Inflammatory macrophage treated with lipopolysaccharide for 4 hours (primary cell): ENCODE results near the gene RPTOR.

Experiments used
- DNase-seq: peaks from one replicate; pipeline ENCODE4 v3.0.0-alpha.2; 2020

RPTOR gene

DNA sequence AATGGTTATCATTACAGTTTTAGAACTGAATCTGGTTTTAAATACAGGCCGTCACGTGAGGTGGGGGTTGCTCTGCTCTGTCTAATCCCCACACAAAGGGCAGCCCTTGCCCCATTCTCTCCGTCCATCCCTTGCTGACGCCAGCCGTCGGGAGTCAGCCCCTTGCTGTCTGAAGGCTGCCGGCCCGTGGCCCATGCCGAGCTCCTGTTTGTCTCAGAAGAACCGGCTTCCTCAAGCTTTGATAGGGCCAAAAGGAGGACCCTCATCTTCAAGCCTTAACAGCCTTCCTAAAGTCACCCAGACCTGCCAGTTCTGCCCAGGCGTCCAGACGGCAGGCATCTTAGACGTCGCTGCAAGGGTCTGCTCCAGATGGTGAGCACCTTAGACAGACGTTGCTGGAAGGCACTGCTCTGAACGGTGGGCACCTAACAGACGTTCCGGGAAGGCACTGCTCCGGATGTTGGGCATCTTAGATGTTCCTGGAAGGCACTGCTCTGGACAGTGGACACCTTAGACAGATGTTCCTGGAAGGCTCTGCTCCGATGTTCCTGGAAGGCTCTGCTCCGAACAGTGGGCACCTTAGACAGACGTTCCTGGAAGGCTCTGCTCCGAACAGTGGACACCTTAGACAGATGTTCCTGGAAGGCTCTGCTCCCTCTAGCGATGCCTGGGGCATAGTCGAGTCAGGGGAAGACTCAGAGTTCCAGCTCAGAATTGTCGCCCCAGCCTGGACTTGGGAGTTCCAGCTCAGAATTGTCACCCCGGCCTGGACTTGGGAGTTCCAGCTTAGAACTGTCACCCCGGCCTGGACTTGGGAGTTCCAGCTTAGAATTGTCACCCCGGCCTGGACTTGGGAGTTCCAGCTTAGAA is 411.9 kb downstream of the RPTOR start:
- DNase-seq: no peak

DNA sequence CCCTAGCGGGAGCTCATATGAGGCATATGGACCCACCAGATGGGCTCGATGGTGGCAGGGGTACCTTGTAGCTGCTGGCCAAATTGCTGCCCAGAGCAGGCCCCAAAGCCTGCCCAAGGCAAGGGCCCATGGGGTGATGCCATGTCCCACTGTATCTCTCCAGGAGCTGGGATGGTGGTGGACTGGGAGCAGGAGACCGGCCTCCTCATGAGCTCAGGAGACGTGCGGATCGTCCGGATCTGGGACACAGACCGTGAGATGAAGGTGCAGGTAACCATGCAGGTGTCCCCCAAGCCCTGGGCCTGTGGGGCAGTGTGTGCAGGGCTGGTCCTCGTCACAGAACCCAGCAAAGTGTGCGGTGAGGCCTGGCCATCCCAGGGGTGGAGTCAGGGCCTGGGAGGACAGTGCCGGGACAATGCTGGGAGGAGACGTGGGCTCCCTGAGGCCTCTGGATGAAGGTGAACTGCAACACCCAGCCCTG is 412.9 kb downstream of the RPTOR start:
- no peak for DNase-seq

GRCh38 chr17:80959330-80960036 is 414.8 kb downstream of the RPTOR start:
- no peak for DNase-seq

- no peak for DNase-seq
These were observed 415.6 kb downstream of the RPTOR start for GRCh38 chr17:80960037-80960796.

DNA sequence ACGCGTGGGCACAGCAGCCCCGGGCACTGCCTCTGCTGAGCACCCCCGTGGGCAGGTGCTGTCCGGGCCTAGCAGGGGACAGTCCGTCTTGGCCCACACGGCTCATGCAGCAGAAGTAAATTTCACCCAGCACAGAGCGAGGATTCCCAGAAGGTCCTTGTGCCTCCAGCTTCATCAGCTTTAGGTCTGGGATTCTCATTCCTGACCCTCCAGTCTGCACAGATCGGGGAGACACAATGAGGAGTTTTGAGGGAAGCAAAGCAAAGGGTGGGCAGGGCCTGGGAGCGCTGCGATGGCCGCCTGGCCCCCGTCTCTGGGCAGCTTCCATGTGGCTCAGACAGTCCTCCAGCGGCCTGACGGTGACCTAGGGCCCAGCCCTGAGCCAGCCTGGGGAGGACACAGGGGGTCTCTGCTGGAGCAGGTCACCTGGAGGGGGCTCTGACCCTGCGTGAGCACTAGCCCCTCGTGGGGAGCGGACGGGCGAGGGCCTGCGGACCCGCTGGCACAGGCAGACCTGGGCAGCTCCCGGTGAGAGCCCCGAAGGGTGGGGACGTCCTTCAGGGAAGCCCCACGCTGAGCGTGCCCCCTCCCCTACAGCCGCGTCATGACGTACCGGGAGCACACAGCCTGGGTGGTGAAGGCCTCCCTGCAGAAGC is 416.3 kb downstream of the RPTOR start:
- DNase-seq: no peak

DNA sequence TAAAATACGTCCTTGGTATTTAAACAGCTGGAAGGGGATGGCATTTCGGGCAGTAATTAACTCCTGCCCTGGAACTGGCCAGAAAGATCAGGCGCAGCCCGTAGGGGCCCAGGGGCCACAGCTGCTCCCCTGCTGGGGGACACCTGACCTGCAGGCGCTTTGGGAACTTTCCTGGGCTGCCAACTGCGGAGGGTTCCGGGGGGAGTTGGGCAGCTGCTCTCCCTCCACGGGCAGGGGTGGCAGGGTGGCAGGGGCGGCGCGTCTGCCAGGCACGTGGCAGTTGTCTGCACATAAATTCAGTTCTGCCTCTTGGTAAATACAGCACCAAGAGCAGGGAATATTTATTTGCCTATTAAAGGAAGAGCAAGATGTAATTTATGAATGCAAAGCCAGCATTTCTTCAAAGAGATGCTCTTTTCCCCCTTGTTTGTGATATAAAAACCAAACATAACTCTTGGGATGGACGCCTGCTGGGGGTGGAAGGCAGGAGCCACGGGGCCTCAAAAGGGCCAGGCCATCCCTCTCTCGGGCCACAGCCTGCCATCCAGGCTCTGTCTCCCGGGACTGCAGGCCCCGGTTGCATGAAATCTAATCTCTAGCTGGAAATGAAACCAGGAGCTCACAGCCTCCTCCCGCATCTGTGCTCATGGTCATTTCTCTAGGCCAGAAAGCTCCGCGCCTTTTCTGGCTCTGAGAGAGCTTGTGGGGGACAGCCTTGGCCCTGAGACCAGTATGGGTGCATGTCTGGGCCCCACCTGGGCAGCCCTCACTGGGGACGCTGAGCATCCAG is 417.1 kb downstream of the RPTOR start:
- DNase-seq: no peak

GRCh38 chr17:80962356-80963329 is 418.0 kb downstream of the RPTOR start:
- no peak for DNase-seq

- no peak for DNase-seq
These were observed 419.3 kb downstream of the RPTOR start for GRCh38 chr17:80963812-80964543.

DNA sequence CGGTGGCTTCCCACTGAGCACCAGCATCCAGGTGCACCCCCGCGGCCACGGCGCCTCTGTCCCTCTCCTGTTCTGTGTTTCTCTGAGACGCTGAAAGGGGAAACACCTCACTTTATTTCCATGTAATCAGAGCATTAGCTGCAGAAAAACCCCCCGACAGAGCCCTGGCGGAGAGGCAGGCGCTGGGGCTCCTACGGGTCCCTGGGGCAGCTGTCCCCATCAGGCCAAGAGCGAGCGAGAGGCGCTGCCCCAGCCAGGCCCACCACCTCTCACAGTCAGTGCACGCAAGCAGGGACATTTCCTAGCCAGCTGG is 419.9 kb downstream of the RPTOR start:
- no peak for DNase-seq

DNA sequence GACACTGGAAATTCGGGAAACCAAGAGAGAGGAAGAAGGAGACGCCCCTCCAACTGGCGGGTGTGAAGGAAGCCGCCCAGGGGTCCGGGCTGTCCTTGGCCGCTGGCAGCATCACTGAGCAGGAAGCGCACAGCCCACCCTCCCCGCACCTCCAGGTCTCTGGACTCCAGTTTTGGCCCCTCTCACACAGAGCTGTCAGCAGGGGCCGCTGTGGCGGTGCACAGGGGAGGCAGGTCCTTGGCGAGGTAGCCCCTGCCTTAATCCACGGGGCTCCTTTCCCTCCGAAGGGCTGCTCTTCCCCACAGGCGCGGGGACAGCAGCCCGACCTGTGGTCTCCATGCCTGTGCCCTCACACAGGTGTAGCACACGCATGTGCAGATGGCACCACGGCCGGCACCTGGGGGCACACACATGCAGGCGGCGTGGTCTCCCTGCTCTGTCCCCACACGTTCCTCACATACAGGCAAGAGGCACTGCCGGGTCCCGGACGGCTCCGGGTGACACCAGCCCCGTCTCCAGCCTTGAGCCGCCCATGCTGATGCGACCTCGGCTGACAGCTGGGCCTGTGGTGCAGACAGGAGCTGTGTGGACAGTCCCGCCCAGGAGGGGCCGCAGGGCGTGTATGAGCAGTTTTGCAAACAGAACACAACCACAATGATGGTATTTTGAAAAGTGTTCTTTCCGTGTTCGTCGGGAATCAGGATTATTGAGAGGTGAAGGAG is 420.4 kb downstream of the RPTOR start:
- DNase-seq: no peak

DNA sequence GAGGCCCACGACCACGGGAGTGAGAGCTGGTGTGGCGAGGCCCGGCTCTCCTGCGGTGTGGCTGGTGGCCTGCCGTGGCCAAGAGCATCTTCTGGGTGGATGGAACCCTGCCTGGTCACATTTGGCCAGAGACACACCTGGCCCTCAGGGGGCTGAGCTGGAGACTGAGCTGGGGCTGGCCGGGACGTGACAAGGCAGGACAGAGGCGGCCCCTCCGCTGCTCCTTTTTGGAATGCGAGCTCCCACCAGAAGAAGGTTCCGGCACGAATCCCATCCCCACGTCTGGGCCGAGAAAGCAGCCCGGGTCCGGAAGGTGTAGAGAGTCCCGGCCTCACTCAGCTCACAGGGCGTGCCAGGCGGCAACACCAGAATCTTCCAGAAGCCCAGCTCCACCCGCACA is 421.0 kb downstream of the RPTOR start:
- no peak for DNase-seq

DNA sequence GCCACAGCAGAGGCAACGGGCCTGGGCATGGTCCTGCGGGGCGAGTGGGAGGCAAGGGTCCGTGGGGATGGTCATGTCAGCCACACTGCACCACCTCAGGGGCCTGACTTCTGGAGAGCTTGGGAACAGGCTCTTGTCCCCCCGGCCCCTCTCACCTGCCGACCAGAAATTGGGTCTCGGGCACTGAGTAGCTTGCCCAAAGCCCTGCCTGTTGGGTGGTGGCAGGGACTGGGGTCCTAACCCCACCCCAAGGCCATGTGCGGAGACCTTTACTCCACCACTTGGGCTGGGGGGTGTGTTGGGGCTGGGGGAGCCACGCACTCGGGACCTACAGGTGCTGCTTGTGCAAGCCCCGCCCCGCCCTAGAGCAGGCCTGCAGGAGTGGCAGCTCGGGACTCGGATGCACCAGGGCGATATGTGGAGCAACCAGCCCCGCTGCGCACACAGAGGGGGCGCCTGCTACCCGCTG is 422.8 kb downstream of the RPTOR start:
- DNase-seq: no peak

GRCh38 chr17:80968602-80969029 is 424.0 kb downstream of the RPTOR start:
- DNase-seq: no peak

- no peak for DNase-seq
These were observed 424.5 kb downstream of the RPTOR start for GRCh38 chr17:80969030-80969673.

- no peak for DNase-seq
These were observed 425.0 kb downstream of the RPTOR start for GRCh38 chr17:80969674-80970043.

DNA sequence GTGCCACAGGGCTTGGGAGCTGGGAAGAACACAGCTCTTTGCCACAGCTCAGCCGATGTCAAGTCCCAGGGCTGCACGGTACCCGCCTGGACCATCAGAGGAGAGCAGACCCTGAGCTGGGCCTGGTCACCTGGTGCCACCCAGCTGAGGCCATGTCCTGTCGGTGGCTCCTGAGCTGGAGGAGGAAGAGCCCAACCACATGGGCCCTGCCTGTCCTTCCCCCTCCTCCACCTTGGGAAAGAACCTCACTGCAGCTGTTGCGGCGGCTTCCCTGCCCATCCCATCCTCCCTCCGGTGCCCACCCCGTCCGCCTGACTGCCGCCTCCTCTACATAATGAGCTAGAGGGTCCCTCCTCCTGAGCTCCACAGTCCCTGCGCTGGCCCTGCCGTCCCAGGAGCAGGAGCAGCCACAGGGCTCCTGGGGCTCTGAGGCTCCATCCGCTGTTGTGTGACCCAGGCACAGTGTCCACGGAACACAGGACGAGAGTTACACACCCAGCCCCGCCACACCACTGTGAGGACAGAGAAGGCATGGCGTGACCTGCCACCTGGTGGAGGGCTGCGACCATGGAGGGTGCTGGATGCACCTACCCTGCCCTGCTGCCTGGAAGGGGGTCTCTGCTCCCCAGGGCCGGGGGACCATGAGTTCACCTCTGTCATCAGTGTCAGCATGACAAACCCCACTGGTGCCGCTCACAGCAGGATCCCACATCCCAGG is 425.6 kb downstream of the RPTOR start:
- no peak for DNase-seq

- DNase-seq: no peak
These were observed 426.4 kb downstream of the RPTOR start for GRCh38 chr17:80970762-80971703.
